GM10847 (cell line): ENCODE data around the gene CABLES1.

Source experiments
- POLR2A ChIP-seq: IDR thresholded peaks from 2 replicates; pipeline ENCODE4 v1.6.1; 2011; ENCODE audit not compliant: insufficient read length; ENCODE audit errors: extremely low read depth

Gene CABLES1

GRCh38 chr18:23191232-23191631 lies 55.9 kb downstream of the CABLES1 start:
- TF ChIP-seq POLR2A = no peak

DNA sequence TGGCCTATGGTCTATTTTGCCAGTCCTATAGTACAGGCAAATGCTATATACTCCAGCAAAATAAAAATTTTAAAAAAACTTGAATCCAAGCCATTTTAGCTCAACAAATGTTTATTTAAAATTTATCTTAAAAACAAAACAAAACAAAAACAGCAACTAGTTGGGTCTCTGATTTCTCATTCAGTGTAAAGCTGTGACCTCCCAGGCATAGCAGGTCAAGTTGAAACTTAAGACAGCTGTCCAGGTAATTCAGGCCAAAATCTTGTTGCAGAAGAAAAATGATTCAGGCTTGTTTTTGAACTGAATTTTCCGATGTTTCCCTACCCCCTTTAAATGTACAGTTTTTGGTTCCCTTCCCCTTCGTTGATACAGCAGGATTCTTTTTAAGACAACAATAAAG lies 58.5 kb downstream of the CABLES1 start:
- TF ChIP-seq POLR2A = no peak

- TF ChIP-seq POLR2A = no peak
Measured at GRCh38 chr18:23194155-23194996, 59.1 kb downstream of the CABLES1 start.

GRCh38 chr18:23194997-23195957 lies 60.0 kb downstream of the CABLES1 start:
- TF ChIP-seq POLR2A = no peak

DNA sequence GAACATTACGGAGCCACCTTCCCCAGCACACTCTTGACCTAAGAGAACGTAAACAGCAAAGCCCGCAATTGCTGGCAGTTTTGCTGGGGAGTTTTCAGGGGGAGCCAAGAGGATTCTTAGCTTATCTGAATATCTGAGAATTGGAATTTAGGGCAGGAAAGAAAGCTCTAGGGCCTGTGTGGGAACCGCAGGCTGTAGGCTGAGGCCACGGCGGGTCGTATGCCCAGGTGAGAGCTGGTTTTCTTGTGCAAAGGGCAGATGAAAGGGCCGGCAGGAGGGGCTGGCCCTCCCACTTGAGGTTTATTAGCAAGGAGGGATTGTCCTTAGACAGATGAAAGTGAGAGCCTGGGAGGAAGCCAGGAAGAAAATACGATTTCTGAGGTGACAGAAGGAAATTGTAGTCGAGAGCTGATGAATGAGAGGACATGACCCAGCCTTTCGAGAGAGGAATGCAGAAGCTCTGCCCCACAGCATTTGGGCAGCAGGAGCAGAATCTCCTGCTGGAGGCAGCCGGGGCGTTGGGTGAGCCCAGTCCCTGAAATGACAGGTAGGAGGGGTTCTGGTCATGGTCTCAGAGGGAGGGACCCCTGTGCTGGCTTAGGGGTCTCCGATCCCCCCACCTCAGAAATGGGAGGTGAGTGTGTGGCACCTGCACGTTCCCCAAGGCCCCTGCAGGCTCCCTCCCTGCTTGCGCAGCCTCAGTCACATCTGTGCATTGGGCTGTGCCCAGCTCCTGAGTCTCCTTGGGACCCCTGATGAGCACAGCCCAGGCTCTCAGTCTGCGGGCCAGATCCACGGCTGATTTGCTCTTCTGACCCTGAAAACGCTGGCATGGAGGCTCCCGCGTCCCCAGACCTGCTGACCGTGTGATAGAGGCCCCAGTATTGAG lies 61.1 kb downstream of the CABLES1 start:
- no peak for TF ChIP-seq POLR2A

GRCh38 chr18:23198217-23198845 lies 63.0 kb downstream of the CABLES1 start:
- TF ChIP-seq POLR2A = no peak

DNA sequence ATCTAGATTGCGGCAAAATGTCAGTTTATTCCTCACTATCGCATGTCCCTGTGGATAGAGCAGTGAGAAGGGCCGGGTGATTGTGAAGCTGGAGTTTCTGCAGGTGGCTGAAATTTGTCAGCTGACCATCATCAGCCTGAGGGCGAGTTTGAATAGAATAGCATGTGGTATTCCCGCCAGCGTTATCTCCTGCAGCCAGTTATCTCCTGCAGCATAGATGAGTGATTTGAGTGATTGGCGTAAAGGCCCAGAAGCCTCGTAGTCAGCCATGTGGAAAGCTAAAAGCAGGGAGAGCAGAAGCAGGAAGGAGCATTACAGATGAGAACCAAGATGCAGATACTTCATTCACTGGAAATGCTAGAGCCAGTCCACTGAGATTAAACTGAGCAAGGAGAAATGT lies 65.5 kb downstream of the CABLES1 start:
- no peak for TF ChIP-seq POLR2A

DNA sequence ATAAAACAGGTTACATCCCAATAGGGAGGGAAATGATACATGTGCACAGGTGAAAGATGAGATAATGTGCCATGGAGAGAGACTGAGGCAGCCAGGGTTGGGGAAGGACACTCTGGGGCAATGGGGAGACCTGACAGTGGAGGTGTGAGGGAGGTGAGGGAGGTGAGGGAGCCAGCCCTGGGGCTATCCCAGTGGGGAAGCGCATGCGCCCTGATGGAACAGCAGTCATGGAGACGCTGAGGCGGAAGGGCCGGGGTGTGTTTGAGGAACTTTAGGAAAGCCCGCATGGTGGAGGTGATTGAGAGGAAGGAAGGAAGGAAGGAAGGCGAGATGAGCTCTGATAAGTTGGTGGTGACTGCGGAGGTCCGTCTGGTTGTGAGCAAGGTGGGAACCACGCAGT lies 66.5 kb downstream of the CABLES1 start:
- TF ChIP-seq POLR2A = no peak

GRCh38 chr18:23203891-23204432 lies 68.7 kb downstream of the CABLES1 start:
- no peak for TF ChIP-seq POLR2A

GRCh38 chr18:23204589-23205235 lies 69.4 kb downstream of the CABLES1 start:
- no peak for TF ChIP-seq POLR2A

DNA sequence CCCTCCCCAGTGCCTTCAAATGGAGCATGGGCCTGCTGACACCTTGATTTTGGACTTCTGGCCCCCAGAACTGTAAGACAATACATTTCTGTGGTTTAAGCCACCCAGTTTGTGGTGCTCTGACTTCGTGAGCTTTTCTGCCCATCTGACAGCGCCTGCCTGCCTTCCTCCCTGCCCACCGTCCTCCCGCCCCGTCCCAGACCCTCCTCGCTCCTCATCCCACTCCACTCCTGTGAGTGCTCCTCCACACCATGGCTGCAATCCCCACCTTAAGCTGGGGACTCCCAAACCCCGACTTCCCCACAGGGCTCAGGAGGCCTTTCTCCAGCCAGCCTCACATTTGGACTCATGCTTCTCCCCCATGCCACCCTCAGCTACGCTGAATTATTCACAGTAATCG lies 70.7 kb downstream of the CABLES1 start:
- no peak for TF ChIP-seq POLR2A

- no peak for TF ChIP-seq POLR2A
Measured at GRCh38 chr18:23207191-23207955, 72.1 kb downstream of the CABLES1 start.

DNA sequence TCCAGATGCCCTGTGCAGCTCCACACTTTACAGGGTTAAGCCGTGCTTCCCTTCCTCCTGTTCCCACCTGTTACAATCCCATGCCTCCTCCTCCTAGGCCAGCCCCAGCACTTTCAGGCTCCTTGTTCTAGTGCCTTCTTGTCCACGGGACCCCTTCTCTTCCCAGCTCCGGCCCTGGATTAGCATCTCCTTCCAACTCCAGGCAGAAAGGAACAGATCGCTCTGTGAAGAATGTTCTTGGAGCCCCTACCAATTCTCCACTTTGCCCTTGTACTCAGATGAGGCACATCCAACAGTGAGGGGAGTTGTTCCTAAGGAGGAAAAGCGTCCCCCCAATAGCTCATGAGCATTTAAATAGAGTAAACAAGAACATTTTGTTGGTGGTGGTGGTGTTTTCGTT lies 72.7 kb downstream of the CABLES1 start:
- no peak for TF ChIP-seq POLR2A

DNA sequence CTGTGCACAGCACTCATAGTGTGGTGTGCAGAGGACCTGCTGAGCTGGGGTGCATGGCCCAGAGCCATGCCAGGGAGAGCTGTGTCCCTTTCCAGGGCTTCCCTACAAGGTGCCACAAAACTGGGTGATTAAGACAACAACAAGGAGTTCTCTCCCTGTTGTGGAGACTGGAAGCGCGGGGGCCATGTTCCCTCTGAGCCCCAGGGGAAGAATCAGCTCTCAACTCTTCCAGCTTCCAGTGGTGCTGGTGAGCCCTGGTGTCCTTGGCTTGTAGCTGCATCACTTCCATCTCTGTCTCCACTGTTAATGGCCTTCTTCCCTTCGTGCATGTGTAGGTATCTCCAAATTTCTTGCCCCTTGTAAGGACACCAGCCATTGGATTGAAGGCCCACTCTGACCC lies 73.3 kb downstream of the CABLES1 start:
- no peak for TF ChIP-seq POLR2A

GRCh38 chr18:23209031-23209430 lies 73.7 kb downstream of the CABLES1 start:
- TF ChIP-seq POLR2A = no peak
